Sigmoid colon (tissue), 7 donors: Measurements from ENCODE around the gene RHBDF1. TPM values are rescaled to one million over a fixed set of nuclear protein-coding genes. Genes with fewer than 3 reads are reported as not detected.

Source experiments
- DNase-seq: peaks from one replicate; pipeline ENCODE4 v3.0.0-alpha.2; 2019
- H3K27ac ChIP-seq, 4 donors: fragments of 200-600 bp; sonication (generic); one replicate each; pipeline ENCODE4 v1.5.1; 2016 to 2019; ENCODE audit warnings: mild to moderate bottlenecking in 1 of 4
- H3K27me3 ChIP-seq, 3 donors: fragments of 200-600 bp; sonication (generic); one replicate each; pipeline ENCODE4 v1.5.1; 2019; ENCODE audit warnings: mild to moderate bottlenecking in 1 of 3
- H3K36me3 ChIP-seq, 4 donors: fragments of 200-600 bp; sonication (generic); one replicate each; pipeline ENCODE4 v1.5.1; 2016 to 2019
- H3K4me1 ChIP-seq, 4 donors: fragments of 200-600 bp; sonication (generic); one replicate each; pipeline ENCODE4 v1.5.1; 2017 to 2019
- H3K4me3 ChIP-seq, 4 donors: fragments of 200-600 bp; sonication (generic); one replicate each; pipeline ENCODE4 v1.5.1; 2017 to 2019; ENCODE audit warnings: mild to moderate bottlenecking in 2 of 4, moderate library complexity in 1 of 4
- H3K9me3 ChIP-seq, 4 donors: fragments of 200-600 bp in 3 of 4; sonication (generic) in 3 of 4; one replicate each; pipeline versions ENCODE4 v1.5.1 to v1.6.1; 2013 to 2019
- EP300 ChIP-seq, 4 donors: sonication (generic); formaldehyde crosslinking; IDR thresholded peaks; one replicate each; pipeline ENCODE4 v1.6.1; 2017; ENCODE audit warnings: antibody characterized with exemption in 4 of 4
- POLR2A ChIP-seq, 2 donors: fragments of 450-650 bp; IDR thresholded peaks; one replicate each; pipeline ENCODE4 v1.6.1; 2016; ENCODE audit warnings: antibody characterized with exemption in 2 of 2, mild to moderate bottlenecking in 2 of 2, moderate library complexity in 2 of 2
- POLR2AphosphoS5 ChIP-seq, 4 donors: sonication (generic); formaldehyde crosslinking; IDR thresholded peaks; one replicate each; pipeline ENCODE4 v1.6.1; 2017; ENCODE audit warnings: antibody characterized with exemption in 4 of 4
- WGBS, 2 donors: extraction: QIAGEN DNeasy Blood & Tissue Kit; methylation state at CpG; one replicate each; pipeline ENCODE4 v1.1.7; 2013; 5-methylcytosine and 5-hydroxymethylcytosine counted together
- intact Hi-C: fragments of 100-400 bp; cut with DNase I; formaldehyde crosslinking; loops from one replicate; pipeline ENCODE4 v1.15.1; 2023
- polyA plus RNA-seq, 3 donors: library from polyadenylated mRNA; stranded (reverse); fragments of 200-250 nt; gene quantifications; one replicate each; pipeline ENCODE4 v1.2.3, GENCODE V29; 2013
- total RNA-seq, 4 donors: library from RNA; depleted of rRNA; stranded (reverse); fragments of >200 nt; gene quantifications; one replicate each; pipeline ENCODE4 v1.1.0, GENCODE V29; 2016
- TF ChIP-seq, protein P1 (sequence below), 4 experiments: fragments of 450-650 bp in 3 of 4; fragments of 200-600 bp in 1 of 4; IDR thresholded peaks; one replicate each; pipeline ENCODE4 v1.5.1; 2016 to 2019; ENCODE audit warnings: antibody characterized with exemption in 4 of 4, mild to moderate bottlenecking in 3 of 4, moderate library complexity in 2 of 4
- donor health status: healthy with polysubstance abuse.
- donor health status: Bipolar disorder and iron deficiency.
- donor health status: healthy.

The RHBDF1 gene
- total and polyA plus RNA-seq, 7 donors: 6.0 to 42.1 (median 18.2) TPM

DNA sequence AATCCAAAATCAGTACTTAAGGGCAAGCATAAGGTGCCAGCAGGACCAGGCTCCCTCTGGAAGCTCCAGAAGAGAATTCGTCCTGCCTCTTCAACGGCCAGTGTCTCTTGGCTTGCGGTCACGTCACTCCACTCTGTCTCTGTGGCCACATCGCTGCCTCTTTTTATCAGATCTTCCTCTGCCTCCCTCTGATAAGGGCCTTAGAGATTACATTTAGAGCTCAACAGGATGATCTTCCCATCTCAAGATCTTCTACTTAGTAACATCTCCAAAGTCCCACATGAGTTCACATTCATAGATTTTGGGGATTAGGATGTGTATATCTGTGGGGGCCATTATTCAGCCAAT, 22.5 kb upstream of the RHBDF1 start:
- 93 to 98% methylated on average over 5 of the region's 5 CpGs for WGBS, 2 donors
- Histone ChIP-seq H3K27me3 (no peaks in the 10 kb centered on the region), H3K36me3 (peaks cover 0 to 26% (median 8%) of the 10 kb centered on the region in 4 donors), H3K9me3 (no peaks in the 10 kb centered on the region), H3K4me1 (peaks cover 0 to 17% (median 12%) of the 10 kb centered on the region in 4 donors), H3K27ac (no peak overlapping the region), H3K4me3 (no peak overlapping the region)
- DNase-seq: no peak
- TF ChIP-seq POLR2A (IDR thresholded peaks at IDR 0.05) (no peak), POLR2AphosphoS5 (IDR thresholded peaks at IDR 0.05) (no peak), EP300 (IDR thresholded peaks at IDR 0.05) (no peak)
- TF ChIP-seq, protein P1, sequence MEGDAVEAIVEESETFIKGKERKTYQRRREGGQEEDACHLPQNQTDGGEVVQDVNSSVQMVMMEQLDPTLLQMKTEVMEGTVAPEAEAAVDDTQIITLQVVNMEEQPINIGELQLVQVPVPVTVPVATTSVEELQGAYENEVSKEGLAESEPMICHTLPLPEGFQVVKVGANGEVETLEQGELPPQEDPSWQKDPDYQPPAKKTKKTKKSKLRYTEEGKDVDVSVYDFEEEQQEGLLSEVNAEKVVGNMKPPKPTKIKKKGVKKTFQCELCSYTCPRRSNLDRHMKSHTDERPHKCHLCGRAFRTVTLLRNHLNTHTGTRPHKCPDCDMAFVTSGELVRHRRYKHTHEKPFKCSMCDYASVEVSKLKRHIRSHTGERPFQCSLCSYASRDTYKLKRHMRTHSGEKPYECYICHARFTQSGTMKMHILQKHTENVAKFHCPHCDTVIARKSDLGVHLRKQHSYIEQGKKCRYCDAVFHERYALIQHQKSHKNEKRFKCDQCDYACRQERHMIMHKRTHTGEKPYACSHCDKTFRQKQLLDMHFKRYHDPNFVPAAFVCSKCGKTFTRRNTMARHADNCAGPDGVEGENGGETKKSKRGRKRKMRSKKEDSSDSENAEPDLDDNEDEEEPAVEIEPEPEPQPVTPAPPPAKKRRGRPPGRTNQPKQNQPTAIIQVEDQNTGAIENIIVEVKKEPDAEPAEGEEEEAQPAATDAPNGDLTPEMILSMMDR (IDR thresholded peaks at IDR 0.05): no peak
- intact Hi-C loops: no loop called here

DNA sequence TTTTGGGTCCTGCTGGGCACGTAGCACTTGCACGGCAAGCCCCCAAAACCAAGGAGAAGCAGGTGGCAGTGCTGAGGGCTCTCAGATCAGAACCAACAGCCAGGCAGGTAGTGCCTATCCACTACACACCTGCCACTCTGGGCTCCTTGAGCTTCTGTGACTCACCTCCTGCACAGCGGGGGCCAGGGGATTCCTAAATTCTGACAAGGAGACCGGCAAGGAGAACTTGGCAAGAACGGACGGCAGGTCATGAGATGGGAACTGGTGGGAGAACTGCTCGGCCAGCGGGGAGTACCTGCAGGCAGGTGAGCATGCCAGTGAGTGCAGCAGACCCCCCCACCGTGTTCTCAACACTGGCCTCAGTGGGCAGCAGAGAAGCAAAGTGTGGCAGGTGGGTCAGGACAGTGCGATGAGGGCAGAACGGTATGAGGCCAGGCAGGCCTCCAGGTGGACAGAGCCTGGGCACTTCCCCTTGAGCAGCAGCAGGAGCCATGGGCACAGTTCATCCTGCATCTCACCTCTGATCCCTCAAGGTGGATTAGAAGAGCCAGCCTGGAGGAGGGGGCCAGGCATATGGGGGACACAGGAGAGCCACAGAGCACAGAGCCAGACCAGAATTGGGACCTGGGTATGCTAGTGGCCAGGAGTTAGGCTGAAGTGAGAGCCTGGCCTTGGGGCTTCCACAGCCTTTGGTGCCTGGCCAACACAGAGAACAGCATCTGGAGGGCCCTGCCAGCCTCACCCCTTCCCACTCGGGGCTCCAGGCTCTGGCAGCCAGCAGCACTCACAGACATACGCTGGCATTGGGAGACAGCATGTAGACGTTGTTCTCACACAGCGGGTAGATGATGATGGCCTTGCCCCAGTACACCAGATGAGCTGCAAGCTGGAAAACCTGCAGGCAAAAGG, 20.3 kb upstream of the RHBDF1 start:
- no peaks in the 10 kb centered on the region for H3K9me3 ChIP-seq
- H3K36me3 ChIP-seq: peaks cover 4 to 39% (median 12%) of the 10 kb centered on the region in 4 donors
- H3K4me1 ChIP-seq: peaks cover 0 to 17% (median 12%) of the 10 kb centered on the region in 4 donors
- H3K4me3 ChIP-seq: no peak overlapping the region
- peak overlapping the region in 1 of 4 donors; percentile 22 for H3K27ac ChIP-seq
- intact Hi-C loops: no loop called here
- H3K27me3 ChIP-seq: no peaks in the 10 kb centered on the region
- no peak for DNase-seq
- 91% methylated on average over 15 of the region's 15 CpGs for WGBS, 2 donors
- TF ChIP-seq POLR2AphosphoS5 (IDR thresholded peaks at IDR 0.05): no peak
- TF ChIP-seq, protein P1 (IDR thresholded peaks at IDR 0.05): no peak
- no peak for TF ChIP-seq EP300 (IDR thresholded peaks at IDR 0.05)
- TF ChIP-seq POLR2A (IDR thresholded peaks at IDR 0.05): no peak

DNA sequence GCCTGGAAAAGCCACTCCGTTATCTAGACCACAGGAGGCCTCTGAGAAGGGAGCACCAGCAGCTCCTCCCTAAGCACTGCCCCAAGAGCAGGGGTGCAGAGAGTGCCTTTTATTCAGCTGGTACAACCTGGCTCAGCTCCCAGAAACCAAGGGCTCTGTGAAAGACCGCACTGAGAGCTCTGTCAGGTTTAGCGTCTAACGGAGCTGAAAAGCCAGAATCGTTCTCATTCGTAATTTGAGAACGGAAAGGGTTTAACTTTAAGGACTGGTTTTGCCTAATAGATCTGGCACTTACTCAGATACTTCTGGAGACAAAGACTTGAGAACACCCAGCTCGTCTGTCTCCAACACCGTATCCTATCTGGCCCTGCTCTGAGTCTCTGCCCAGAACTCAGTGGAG, 19.1 kb upstream of the RHBDF1 start:
- Histone ChIP-seq H3K4me1 (peaks cover 0 to 10% (median 2%) of the 10 kb centered on the region in 4 donors), H3K9me3 (no peaks in the 10 kb centered on the region)
- DNase-seq: no peak

DNA sequence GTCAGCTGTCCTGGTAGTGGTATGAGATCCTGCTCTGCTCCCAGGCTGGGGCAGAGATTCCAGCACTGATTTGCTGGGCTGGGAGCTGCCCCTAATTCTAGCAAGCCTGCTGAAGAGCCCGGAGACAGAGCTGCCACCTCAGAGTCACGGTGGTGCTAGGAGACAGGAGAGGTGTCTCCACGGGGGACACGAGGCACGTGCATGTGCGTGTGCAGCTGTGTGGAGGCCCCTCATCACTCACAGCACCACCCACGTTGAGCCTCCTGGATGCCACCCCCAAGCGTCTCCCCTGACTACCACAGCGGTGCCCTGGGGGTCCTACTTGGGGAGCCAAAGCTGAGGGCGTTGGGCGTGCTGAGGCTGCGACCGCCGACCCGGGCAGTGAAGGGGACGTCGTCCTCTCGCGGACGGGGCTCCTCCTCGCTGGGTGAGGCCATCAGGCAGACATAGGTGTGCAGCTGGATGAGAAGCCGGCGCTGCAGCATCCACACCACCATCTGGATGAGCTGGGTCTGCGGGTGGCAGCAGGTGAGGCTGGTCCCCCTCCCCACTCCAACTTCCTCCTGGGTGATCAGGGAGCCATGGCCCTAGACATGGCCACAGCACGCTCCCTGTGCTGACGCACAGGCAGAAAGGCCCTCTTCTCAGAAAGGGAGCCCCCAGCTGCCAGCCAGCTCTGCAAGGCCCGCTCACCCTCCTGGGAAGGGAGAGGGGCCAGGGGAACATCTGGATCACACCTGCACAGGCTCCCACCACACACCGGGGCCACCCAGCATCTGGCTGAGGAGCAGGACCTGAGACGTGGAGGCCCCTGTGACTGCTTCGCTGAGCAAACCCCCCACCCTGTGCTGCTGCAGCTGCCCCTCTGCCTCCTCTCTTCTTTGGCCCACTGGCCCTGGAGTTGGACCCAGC, 17.2 kb upstream of the RHBDF1 start:
- DNase-seq: no peak
- H3K4me3 ChIP-seq: no peak overlapping the region
- intact Hi-C loops: no loop called here
- H3K36me3 ChIP-seq: peaks cover 12 to 60% (median 28%) of the 10 kb centered on the region in 4 donors
- H3K27me3 ChIP-seq: no peaks in the 10 kb centered on the region
- no peak overlapping the region for H3K27ac ChIP-seq
- H3K4me1 ChIP-seq: peaks cover 0 to 20% (median 10%) of the 10 kb centered on the region in 4 donors
- 93 to 94% methylated on average over 30 of the region's 30 CpGs for WGBS, 2 donors
- TF ChIP-seq POLR2A (IDR thresholded peaks at IDR 0.05) (no peak), POLR2AphosphoS5 (IDR thresholded peaks at IDR 0.05) (no peak), EP300 (IDR thresholded peaks at IDR 0.05) (no peak)
- TF ChIP-seq, protein P1 (IDR thresholded peaks at IDR 0.05): no peak
- H3K9me3 ChIP-seq: no peaks in the 10 kb centered on the region

More for the DNA sequence above, 19.1 kb upstream of the RHBDF1 start:
- WGBS, 2 donors: 78 to 89% methylated on average over 9 of the region's 9 CpGs
- Histone ChIP-seq H3K27ac (peak overlapping the region in 2 of 4 donors; percentile 39 to 50), H3K4me3 (no peak overlapping the region), H3K36me3 (peaks cover 6 to 48% (median 16%) of the 10 kb centered on the region in 4 donors), H3K27me3 (no peaks in the 10 kb centered on the region)
- intact Hi-C loops: no loop called here
- TF ChIP-seq, protein P1 (IDR thresholded peaks at IDR 0.05): no peak
- TF ChIP-seq POLR2AphosphoS5 (IDR thresholded peaks at IDR 0.05): no peak
- TF ChIP-seq POLR2A (IDR thresholded peaks at IDR 0.05): no peak
- no peak for TF ChIP-seq EP300 (IDR thresholded peaks at IDR 0.05)
